ENCODE data around the gene ACAA2.

- TF ChIP-seq CTCF (IDR thresholded peaks at IDR 0.05; ENCODE audit: low read depth, low read length, missing input control) (no peak), EGR1 (IDR thresholded peaks at IDR 0.05; ENCODE audit: low read depth in 2 of 2) (no peak), MAX (IDR thresholded peaks at IDR 0.05) (no peak), TAF1 (conservative IDR thresholded peaks at IDR 0.05) (no peak), REST (IDR thresholded peaks at IDR 0.05) (no peak), HNF4A (conservative IDR thresholded peaks at IDR 0.05) (no peak)
These were observed 34.4 kb downstream of the ACAA2 start for GRCh38 chr18:49778826-49779465.
